Choroid plexus epithelial cell (primary cell): ENCODE data around the gene TNS1.
A peak's percentile ranks its signal among the peaks of the same experiment; 100 is the strongest.
"Not testable (repeated sequence)": the region's sequence is repeated elsewhere in the genome, so short reads cannot be mapped to it uniquely, and the experiment has no call there.

Experiments used
- DNase-seq: peaks from one replicate; pipeline ENCODE4 v3.0.0-alpha.2; 2010; ENCODE audit warnings: low read depth
- H3K4me3 ChIP-seq: 2 replicates; pipeline ENCODE4 v1.5.1; 2011; ENCODE audit warnings: low read depth, mild to moderate bottlenecking, control low read depth, low read length, moderate library complexity
- CTCF ChIP-seq: conservative IDR thresholded peaks from 2 replicates; pipeline ENCODE4 v1.5.1; 2011; ENCODE audit warnings: low read depth, mild to moderate bottlenecking, control low read depth, inconsistent platforms, low read length, moderate library complexity

The TNS1 gene

DNA sequence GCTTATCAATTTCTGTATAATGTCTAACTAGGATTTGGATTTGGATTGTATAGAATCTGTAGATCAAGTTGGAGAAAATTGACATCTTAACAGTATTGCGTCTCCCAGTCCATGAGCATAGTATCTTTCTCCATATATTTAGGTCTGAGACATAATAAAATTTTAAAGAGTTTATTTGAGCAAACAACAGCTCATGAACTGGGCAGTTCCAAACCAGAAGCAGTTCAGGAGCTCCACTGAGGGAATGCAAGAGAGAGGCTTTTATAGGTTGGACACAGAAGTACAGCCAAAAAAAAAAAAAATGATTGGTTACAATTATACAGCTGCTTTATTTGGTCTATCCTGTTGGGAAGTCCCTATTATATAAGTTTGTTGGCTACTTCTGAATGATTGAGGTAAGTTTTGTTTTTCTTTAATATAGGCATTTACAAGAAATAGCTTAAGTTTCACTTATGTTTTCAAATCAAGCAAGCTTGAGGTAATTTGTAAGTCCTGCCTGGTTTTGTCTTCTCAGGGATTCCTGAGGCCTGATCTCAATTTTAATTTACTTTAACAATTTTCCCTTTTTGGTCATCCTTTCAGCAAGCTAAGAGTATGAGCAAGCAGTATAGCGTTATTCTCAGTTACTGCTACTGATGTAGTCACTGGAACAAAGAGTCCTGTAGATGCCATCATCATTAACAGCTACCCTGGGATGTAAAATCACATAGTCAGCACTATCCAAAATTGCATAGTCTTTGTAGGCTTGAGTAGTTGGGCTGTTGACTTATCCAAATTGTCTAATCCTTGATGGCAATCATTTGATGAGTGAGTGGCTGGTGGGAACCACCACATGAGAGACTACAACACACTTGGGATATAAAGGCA is 38.7 kb upstream of the TNS1 start:
- no peak for DNase-seq
- TF ChIP-seq CTCF: no peak
- H3K4me3 ChIP-seq: no peak overlapping the region

GRCh38 chr2:218040883-218041282 is 38.1 kb upstream of the TNS1 start:
- no peak for DNase-seq
- TF ChIP-seq CTCF: no peak

DNA sequence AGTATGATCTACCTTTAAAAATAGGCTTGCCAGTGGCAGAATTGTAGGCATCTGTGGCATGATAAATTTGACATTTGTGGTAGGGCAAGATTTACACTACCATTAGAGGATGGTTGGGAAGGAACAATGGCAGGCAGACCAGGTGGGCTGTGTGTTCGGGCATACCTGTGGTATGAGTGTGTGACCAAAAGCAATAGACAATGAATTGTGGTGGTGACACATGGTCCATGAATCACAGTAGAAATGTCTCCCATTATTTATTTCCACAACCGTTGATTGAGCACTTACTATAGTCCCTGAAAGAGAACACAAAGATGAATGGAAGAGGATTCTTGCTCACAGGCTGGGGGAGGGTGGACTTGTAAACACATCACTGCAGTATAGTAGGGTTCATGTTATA is 36.4 kb upstream of the TNS1 start:
- no peak for TF ChIP-seq CTCF
- no peak for DNase-seq
- no peak overlapping the region for H3K4me3 ChIP-seq

More at GRCh38 chr2:218040883-218041282, 38.1 kb upstream of the TNS1 start:
- no peak overlapping the region for H3K4me3 ChIP-seq

DNA sequence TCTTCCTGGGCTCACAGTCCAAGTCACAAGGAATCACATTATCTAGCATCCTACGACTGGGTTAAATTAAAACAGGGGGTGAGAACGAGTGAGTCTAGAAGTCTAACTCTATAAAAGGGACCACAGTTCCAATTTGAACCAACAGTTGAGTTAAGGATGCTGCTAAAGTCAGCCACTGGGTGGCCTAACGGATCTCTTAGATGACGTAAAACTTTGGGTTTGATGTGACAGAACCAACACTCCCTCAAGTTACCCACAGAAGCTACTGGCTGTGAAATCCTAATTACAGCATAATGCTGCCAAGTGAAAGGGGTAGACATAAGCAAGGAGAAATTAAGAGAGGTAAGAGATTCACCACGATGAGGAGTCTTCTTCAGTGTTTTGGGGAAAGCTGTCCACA is 33.6 kb upstream of the TNS1 start:
- peak; percentile 23 for DNase-seq
- peak; percentile 39 for TF ChIP-seq CTCF

DNA sequence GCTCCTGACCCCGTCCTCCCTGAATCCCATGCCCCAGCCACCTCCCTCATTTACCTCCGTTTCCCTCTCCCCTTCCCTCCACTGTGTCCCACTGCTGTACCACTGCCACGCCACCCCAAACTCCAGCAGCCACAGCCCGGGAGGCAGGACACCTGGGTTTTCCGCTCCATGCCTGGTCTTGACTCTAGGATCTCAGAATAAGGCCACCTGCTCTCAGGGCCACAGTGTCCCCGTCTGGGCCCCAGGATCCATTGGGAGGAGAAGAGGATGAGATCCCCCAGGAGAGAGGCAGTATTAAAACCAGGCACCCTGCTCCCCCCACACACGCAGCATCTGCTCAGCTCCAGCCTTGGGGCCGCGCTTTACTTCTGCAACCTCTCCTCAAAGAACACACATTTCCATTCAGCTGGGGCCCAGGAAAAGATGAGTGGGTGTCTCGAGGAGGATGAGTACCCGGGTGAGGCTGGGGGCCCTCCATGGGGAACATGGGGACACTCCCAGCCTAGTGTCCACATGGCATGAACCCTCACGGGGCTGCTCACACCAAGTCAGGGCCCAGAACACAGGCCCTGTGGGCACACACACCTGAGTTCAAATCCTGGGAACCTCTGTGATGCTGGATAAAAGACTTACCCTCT is 32.8 kb upstream of the TNS1 start:
- H3K4me3 ChIP-seq: no peak overlapping the region
- no peak for DNase-seq
- TF ChIP-seq CTCF: no peak

More for the DNA sequence above, 33.6 kb upstream of the TNS1 start:
- H3K4me3 ChIP-seq: no peak overlapping the region

DNA sequence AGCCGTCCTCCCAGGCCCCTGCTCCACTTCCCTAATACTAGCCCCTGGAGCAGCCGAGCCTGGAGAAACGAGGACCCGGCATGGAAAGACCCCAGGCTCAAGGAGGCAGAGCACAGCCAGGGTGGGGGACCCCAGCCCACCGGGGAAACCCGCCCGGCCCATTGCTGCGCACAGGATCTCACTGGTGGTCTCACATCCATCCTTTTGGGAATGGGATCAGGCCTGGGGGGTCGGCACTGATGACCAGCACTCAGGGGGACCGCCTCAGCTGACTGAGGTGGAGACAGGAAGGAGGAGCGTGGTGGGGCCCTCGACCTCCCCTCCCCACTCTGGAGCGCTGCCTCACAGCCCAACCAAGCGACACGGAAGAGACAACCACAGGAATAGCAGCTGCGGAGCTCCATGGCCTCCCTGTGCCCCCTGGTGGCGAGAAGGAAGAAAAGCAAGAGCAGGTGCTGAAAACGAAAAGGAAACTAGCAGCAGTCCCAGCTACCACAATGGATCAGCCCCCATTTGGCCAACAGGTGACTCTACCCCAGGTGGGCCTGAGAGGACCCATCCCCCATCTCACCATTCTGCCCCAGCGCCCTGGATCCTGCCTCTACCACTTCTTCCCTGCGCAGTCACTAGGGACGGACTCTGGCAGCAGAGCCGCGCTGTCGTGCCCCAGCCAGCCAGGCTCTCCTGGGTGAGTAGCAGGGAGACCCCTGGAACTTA is 31.9 kb upstream of the TNS1 start:
- not testable (repeated sequence) for H3K4me3 ChIP-seq
- TF ChIP-seq CTCF: peak; percentile 72
- DNase-seq: peak; percentile 66
